ENCODE data around the gene CIITA. TPM values are rescaled to one million over a fixed set of nuclear protein-coding genes. Genes with fewer than 3 reads are reported as not detected.

The CIITA gene
- total RNA-seq, 1 experiment from 2014 or later, result not detected

DNA sequence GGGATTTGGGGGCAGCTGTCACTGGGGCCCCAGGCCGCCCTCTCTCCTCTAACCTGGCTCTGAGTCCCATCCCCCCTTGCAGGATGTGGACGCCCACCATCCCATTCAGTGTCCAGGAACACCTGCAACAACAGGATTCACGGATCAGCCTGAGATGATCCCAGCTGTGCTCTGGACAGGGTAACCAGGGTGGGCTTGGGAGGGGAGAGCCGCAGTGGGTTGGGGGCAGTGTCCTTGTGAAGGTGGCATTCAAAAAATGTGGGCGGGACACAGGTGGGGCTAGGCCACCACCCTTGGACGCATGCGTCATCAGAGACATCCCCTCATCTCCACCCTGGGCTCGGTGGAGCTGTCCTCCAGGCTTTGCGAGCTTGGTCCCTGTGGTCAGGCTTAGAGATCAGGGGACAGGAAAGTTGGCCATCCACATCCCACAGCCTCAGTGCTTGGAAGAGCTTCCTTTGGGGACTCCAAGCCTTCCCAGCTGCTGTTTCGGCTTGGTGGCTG, 46.2 kb downstream of the CIITA start:
- Histone ChIP-seq H3K23me2 (ENCODE audit: insufficient read length, low read depth, low read length, poor library complexity, severe bottlenecking) (no peaks in the 10 kb centered on the region), H2BK12ac (ENCODE audit: insufficient read length, low read depth, low read length) (no peak overlapping the region), H4K5ac (ENCODE audit: insufficient read length, low read depth, low read length) (no peak overlapping the region), H2BK15ac (ENCODE audit: low read depth, low read length) (no peak overlapping the region), H3K56ac (ENCODE audit: insufficient read length, low read depth, low read length) (no peak overlapping the region), H3K4me2 (ENCODE audit: insufficient read depth, insufficient read length, low read length) (no peak overlapping the region), H3T11ph (ENCODE audit: low read length) (no peak overlapping the region), H4K8ac (replicated peaks; ENCODE audit: insufficient read length, low read depth, low read length) (no peak overlapping the region), H3K27me3 (ENCODE audit: insufficient read depth, low read length) (no peaks in the 10 kb centered on the region), H2BK20ac (ENCODE audit: low read depth, low read length, poor library complexity, severe bottlenecking) (no peak overlapping the region), H3K9ac (ENCODE audit: extremely low read depth, insufficient read length, low read length) (no peak overlapping the region), H3K4me1 (ENCODE audit: insufficient read depth, low read length) (no peaks in the 10 kb centered on the region), H4K20me1 (ENCODE audit: control insufficient read depth, insufficient read depth, insufficient read length) (no peaks in the 10 kb centered on the region), H3K9me3 (ENCODE audit: control insufficient read depth, low read depth, low read length) (no peaks in the 10 kb centered on the region), H4K91ac (ENCODE audit: insufficient read length, low read depth, low read length) (no peak overlapping the region), H2BK5ac (ENCODE audit: insufficient read length, low read length) (no peak overlapping the region), H3K79me2 (ENCODE audit: insufficient read depth, low read length) (no peaks in the 10 kb centered on the region), H3K18ac (ENCODE audit: insufficient read length, low read depth, low read length) (no peak overlapping the region), H2BK120ac (ENCODE audit: low read depth, low read length, poor library complexity, severe bottlenecking) (no peak overlapping the region), H2AK5ac (ENCODE audit: insufficient read length, low read length) (no peak overlapping the region), H3K4ac (ENCODE audit: low read depth, low read length) (no peak overlapping the region), H3K23ac (ENCODE audit: insufficient read length, low read depth, low read length) (no peak overlapping the region), H3K79me1 (ENCODE audit: insufficient read depth, low read depth, low read length, poor library complexity, severe bottlenecking) (no peaks in the 10 kb centered on the region), H3K27ac (ENCODE audit: insufficient read length, low read depth, low read length) (no peak overlapping the region), H2AFZ (ENCODE audit: low read length) (no peak overlapping the region), H3K14ac (ENCODE audit: insufficient read depth, low read length) (no peak overlapping the region; the same call in 1 of the 2 replicates)
- TF ChIP-seq, protein P1, sequence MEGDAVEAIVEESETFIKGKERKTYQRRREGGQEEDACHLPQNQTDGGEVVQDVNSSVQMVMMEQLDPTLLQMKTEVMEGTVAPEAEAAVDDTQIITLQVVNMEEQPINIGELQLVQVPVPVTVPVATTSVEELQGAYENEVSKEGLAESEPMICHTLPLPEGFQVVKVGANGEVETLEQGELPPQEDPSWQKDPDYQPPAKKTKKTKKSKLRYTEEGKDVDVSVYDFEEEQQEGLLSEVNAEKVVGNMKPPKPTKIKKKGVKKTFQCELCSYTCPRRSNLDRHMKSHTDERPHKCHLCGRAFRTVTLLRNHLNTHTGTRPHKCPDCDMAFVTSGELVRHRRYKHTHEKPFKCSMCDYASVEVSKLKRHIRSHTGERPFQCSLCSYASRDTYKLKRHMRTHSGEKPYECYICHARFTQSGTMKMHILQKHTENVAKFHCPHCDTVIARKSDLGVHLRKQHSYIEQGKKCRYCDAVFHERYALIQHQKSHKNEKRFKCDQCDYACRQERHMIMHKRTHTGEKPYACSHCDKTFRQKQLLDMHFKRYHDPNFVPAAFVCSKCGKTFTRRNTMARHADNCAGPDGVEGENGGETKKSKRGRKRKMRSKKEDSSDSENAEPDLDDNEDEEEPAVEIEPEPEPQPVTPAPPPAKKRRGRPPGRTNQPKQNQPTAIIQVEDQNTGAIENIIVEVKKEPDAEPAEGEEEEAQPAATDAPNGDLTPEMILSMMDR (conservative IDR thresholded peaks at IDR 0.05), result no peak
- H3K4me1 Mint-ChIP-seq, result peaks cover 2 to 12% of the 10 kb centered on the region in 2 experiments; a peak in 3 of 4 replicates
- H3K4me3 Mint-ChIP-seq, result no peak overlapping the region
- H3K27me3 Mint-ChIP-seq (ENCODE audit: low read depth), result no peaks in the 10 kb centered on the region; the same call in 1 of the 2 replicates
- H3K9me3 Mint-ChIP-seq, result no peaks in the 10 kb centered on the region
- H3K27ac Mint-ChIP-seq, result peak overlapping the region in 1 of 3 experiments; percentile 67; a peak in 2 of 7 replicates
- no peak for DNase-seq
- peaks cover 6 to 11% (median 11%) of the 10 kb centered on the region in 3 experiments for H3K36me3 Mint-ChIP-seq (ENCODE audit: insufficient read depth in 1 of 3, low read depth in 3 of 3)
- WGBS (ENCODE audit: extremely low coverage, insufficient read length, low lambda C conversion rate), result no CpG with 5 or more reads among the region's 10 CpGs
